ENCODE measurements around the gene SLF1. TPM values are rescaled to one million over a fixed set of nuclear protein-coding genes. Genes with fewer than 3 reads are reported as not detected.
A peak's percentile ranks its signal among the peaks of the same experiment; 100 is the strongest.

SLF1 gene
- polyA plus RNA-seq, 3 donors = 1.1 to 2.7 (median 2.0) TPM

DNA sequence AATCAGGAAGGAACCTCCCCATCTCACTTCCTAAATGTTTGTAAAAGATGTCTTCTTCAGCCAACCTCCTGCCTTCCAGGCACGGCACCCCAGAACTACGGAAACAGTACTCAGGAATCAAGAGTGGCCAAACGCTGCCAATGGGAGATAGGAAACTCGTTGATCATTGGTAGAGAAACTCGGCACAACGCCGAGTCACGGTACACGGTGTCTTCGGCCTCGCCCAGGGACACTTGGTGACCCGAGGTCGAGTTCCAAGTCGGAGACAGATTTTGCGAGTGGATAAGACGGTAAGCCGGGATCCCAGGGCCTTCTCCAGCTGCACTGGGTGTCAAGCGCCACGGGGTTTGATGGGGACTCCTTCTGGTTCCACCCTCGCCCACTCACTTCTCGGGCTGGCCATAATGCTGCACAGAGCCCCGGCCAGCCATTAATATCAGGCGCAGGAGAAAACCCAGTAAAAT lies 408 bp upstream of the SLF1 start:
- peaks cover 17 to 21% of the 10 kb centered on the region in 2 donors for H3K4me1 ChIP-seq (ENCODE audit: control insufficient read depth in 1 of 2, insufficient read depth in 2 of 2, low read length in 2 of 2)
- H2AFZ ChIP-seq (ENCODE audit: insufficient read depth, low read depth, low read length, poor library complexity, severe bottlenecking) = peak overlapping the region; percentile 97
- H3K27me3 Mint-ChIP-seq (ENCODE audit: low read depth in 3 of 3) = no peaks in the 10 kb centered on the region
- DNase-seq = peak; percentile 32 to 57 (median 38)
- H3K36me3 Mint-ChIP-seq = peaks cover 0 to 4% of the 10 kb centered on the region in 2 donors
- peaks cover 54% of the 10 kb centered on the region for H3K79me2 ChIP-seq (ENCODE audit: insufficient read depth, low read length)
- H3K36me3 ChIP-seq (replicated peaks in 1 of 2; ENCODE audit: control insufficient read depth in 1 of 2, insufficient read depth in 2 of 2, low read length in 2 of 2) = no peaks in the 10 kb centered on the region
- H3K4me2 ChIP-seq (replicated peaks; ENCODE audit: extremely low read depth, low read length, poor library complexity, severe bottlenecking) = peak overlapping the region; percentile 90
- H3K4me1 Mint-ChIP-seq = peaks cover 20% of the 10 kb centered on the region
- intact Hi-C loops (cut with micrococcal nuclease) = no loop called here
- peak overlapping the region; percentile 97 to 99 for H3K4me3 Mint-ChIP-seq
- peak overlapping the region; percentile 59 for H3K9ac ChIP-seq (ENCODE audit: insufficient read depth, low read length, poor library complexity, severe bottlenecking)
- H3K27me3 ChIP-seq (ENCODE audit: control insufficient read depth in 2 of 2, insufficient read depth in 2 of 2, low read length in 2 of 2) = no peaks in the 10 kb centered on the region
- H3K27ac ChIP-seq (ENCODE audit: low read depth in 1 of 2, low read length in 2 of 2) = peak overlapping the region; percentile 77 to 83
- WGBS (ENCODE audit: insufficient coverage) = 0% methylated on average over 18 of the region's 23 CpGs
- no peaks in the 10 kb centered on the region for H3K9me3 Mint-ChIP-seq
- no peaks in the 10 kb centered on the region for H4K20me1 ChIP-seq (ENCODE audit: insufficient read depth, low read length)
- no peaks in the 10 kb centered on the region for H3K9me3 ChIP-seq (replicated peaks in 1 of 2; ENCODE audit: control insufficient read depth in 1 of 2, insufficient read depth in 1 of 2, low read length in 2 of 2)
- TF ChIP-seq, protein P1, sequence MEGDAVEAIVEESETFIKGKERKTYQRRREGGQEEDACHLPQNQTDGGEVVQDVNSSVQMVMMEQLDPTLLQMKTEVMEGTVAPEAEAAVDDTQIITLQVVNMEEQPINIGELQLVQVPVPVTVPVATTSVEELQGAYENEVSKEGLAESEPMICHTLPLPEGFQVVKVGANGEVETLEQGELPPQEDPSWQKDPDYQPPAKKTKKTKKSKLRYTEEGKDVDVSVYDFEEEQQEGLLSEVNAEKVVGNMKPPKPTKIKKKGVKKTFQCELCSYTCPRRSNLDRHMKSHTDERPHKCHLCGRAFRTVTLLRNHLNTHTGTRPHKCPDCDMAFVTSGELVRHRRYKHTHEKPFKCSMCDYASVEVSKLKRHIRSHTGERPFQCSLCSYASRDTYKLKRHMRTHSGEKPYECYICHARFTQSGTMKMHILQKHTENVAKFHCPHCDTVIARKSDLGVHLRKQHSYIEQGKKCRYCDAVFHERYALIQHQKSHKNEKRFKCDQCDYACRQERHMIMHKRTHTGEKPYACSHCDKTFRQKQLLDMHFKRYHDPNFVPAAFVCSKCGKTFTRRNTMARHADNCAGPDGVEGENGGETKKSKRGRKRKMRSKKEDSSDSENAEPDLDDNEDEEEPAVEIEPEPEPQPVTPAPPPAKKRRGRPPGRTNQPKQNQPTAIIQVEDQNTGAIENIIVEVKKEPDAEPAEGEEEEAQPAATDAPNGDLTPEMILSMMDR (IDR thresholded peaks at IDR 0.05) = no peak
- H3K4me3 ChIP-seq (replicated peaks in 1 of 3; ENCODE audit: low read depth in 2 of 3, low read length in 3 of 3) = peak overlapping the region; percentile 71 to 91 (median 91)
- H3K27ac Mint-ChIP-seq = peak overlapping the region; percentile 85 to 96 (median 91)

- Histone ChIP-seq H3K36me3 (replicated peaks in 1 of 2; ENCODE audit: control insufficient read depth in 1 of 2, insufficient read depth in 2 of 2, low read length in 2 of 2) (no peaks in the 10 kb centered on the region), H3K27me3 (ENCODE audit: control insufficient read depth in 2 of 2, insufficient read depth in 2 of 2, low read length in 2 of 2) (no peaks in the 10 kb centered on the region), H3K4me3 (replicated peaks in 1 of 3; ENCODE audit: low read depth in 2 of 3, low read length in 3 of 3) (no peak overlapping the region), H3K4me2 (replicated peaks; ENCODE audit: extremely low read depth, low read length, poor library complexity, severe bottlenecking) (no peak overlapping the region), H3K9ac (ENCODE audit: insufficient read depth, low read length, poor library complexity, severe bottlenecking) (no peak overlapping the region), H3K4me1 (ENCODE audit: control insufficient read depth in 1 of 2, insufficient read depth in 2 of 2, low read length in 2 of 2) (peaks cover 17 to 21% of the 10 kb centered on the region in 2 donors), H4K20me1 (ENCODE audit: insufficient read depth, low read length) (no peaks in the 10 kb centered on the region), H3K79me2 (ENCODE audit: insufficient read depth, low read length) (peaks cover 68% of the 10 kb centered on the region), H2AFZ (ENCODE audit: insufficient read depth, low read depth, low read length, poor library complexity, severe bottlenecking) (no peak overlapping the region), H3K9me3 (replicated peaks in 1 of 2; ENCODE audit: control insufficient read depth in 1 of 2, insufficient read depth in 1 of 2, low read length in 2 of 2) (no peaks in the 10 kb centered on the region), H3K27ac (ENCODE audit: low read depth in 1 of 2, low read length in 2 of 2) (no peak overlapping the region)
- intact Hi-C loops (cut with micrococcal nuclease) = no loop called here
- H3K36me3 Mint-ChIP-seq = no peaks in the 10 kb centered on the region
- no CpG with 5 or more reads among the region's 5 CpGs for WGBS (ENCODE audit: insufficient coverage)
- H3K4me3 Mint-ChIP-seq = no peak overlapping the region
- no peak overlapping the region for H3K27ac Mint-ChIP-seq
- H3K27me3 Mint-ChIP-seq (ENCODE audit: low read depth in 3 of 3) = no peaks in the 10 kb centered on the region
- H3K4me1 Mint-ChIP-seq = peaks cover 20% of the 10 kb centered on the region
- H3K9me3 Mint-ChIP-seq = no peaks in the 10 kb centered on the region
- no peak for DNase-seq
- TF ChIP-seq, protein P1 (IDR thresholded peaks at IDR 0.05) = no peak
Observed at GRCh38 chr5:94620256-94620655, 1.8 kb downstream of the SLF1 start.
